ENCODE data around the gene CARHSP1. TPM values are rescaled to one million over a fixed set of nuclear protein-coding genes. Genes with fewer than 3 reads are reported as not detected.

Gene CARHSP1
- total and polyA plus RNA-seq, 12 donors: 87.6 to 314 (median 194) TPM

DNA sequence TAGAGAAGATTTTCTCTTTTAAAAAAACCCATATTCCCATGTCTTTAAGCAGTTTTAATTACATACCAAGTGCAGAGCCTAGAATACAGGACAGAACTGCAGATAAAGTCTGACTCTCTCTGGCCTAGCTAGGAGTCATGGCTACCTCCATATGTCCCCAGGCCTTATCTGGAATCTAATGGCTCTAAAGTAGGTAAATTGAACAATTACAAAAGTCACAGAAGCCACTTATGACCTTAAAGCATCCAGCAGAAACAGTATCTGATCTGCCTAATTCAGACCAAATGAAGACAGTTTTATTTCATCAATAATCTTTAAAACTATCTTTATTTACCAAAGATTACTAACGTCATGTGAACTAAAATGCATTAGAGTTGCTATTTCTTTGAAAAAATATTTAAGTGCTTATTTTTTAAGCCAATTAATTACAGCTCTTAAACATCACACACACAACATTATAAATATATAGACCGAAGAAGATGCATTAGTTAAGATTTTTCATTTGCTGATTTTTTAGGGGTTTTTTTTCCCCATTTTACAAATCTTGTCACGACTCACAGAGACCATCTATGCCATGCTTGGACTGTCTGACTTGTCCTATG, 42.4 kb downstream of the CARHSP1 start:
- no peak overlapping the region for H3K27ac ChIP-seq
- intact Hi-C loops (cut with DNase I): no loop called here
- TF ChIP-seq POLR2A (IDR thresholded peaks at IDR 0.05): no peak
- TF ChIP-seq, protein P1, sequence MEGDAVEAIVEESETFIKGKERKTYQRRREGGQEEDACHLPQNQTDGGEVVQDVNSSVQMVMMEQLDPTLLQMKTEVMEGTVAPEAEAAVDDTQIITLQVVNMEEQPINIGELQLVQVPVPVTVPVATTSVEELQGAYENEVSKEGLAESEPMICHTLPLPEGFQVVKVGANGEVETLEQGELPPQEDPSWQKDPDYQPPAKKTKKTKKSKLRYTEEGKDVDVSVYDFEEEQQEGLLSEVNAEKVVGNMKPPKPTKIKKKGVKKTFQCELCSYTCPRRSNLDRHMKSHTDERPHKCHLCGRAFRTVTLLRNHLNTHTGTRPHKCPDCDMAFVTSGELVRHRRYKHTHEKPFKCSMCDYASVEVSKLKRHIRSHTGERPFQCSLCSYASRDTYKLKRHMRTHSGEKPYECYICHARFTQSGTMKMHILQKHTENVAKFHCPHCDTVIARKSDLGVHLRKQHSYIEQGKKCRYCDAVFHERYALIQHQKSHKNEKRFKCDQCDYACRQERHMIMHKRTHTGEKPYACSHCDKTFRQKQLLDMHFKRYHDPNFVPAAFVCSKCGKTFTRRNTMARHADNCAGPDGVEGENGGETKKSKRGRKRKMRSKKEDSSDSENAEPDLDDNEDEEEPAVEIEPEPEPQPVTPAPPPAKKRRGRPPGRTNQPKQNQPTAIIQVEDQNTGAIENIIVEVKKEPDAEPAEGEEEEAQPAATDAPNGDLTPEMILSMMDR (IDR thresholded peaks at IDR 0.05): no peak
- H3K4me1 ChIP-seq (replicated peaks in 1 of 2): peaks cover 0 to 4% of the 10 kb centered on the region in 2 donors
- H3K27me3 ChIP-seq: no peaks in the 10 kb centered on the region
- no peaks in the 10 kb centered on the region for H3K9me3 ChIP-seq (replicated peaks in 1 of 3)
- H3K4me3 ChIP-seq: no peak overlapping the region
- H3K36me3 ChIP-seq (replicated peaks in 1 of 2): peaks cover 0 to 10% of the 10 kb centered on the region in 2 donors
- DNase-seq: no peak
- WGBS, 4 donors: 69 to 94% (median 79%) methylated on average over 3 of the region's 3 CpGs

DNA sequence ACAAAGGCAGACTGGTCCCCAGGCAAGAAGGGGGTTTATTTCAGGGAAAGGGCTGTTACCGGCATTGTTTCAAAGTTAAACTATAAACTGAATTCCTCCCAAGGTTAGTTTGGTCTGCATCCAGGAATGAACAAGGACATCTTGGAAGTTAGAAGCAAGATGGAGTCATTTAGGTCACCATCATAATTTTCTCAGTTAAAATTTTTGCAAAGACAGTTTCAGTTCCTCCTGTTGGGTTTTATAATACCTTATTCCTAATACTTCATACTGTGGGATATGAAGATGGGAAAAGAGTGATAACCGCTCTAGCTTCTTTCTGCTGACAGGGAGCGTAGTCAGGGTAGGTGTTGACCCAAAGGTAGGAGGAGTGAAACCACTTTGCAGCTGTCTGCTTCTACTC, 46.4 kb downstream of the CARHSP1 start:
- H3K27me3 ChIP-seq: no peaks in the 10 kb centered on the region
- DNase-seq: no peak
- H3K4me3 ChIP-seq: no peak overlapping the region
- no peaks in the 10 kb centered on the region for H3K36me3 ChIP-seq (replicated peaks in 1 of 2)
- peaks cover 0 to 3% of the 10 kb centered on the region in 2 donors for H3K4me1 ChIP-seq (replicated peaks in 1 of 2)
- H3K27ac ChIP-seq: no peak overlapping the region
- 68 to 90% (median 80%) methylated on average over 3 of the region's 3 CpGs for WGBS, 4 donors
- intact Hi-C loops (cut with DNase I): loop anchor here in 1 of 2 donors (5.0 kb wide), 1 partner anchor 55 kb away; no protein-coding TSS in a partner anchor
- no peaks in the 10 kb centered on the region for H3K9me3 ChIP-seq (replicated peaks in 1 of 3)
- TF ChIP-seq POLR2A (IDR thresholded peaks at IDR 0.05): no peak
- TF ChIP-seq, protein P1 (IDR thresholded peaks at IDR 0.05): no peak

DNA sequence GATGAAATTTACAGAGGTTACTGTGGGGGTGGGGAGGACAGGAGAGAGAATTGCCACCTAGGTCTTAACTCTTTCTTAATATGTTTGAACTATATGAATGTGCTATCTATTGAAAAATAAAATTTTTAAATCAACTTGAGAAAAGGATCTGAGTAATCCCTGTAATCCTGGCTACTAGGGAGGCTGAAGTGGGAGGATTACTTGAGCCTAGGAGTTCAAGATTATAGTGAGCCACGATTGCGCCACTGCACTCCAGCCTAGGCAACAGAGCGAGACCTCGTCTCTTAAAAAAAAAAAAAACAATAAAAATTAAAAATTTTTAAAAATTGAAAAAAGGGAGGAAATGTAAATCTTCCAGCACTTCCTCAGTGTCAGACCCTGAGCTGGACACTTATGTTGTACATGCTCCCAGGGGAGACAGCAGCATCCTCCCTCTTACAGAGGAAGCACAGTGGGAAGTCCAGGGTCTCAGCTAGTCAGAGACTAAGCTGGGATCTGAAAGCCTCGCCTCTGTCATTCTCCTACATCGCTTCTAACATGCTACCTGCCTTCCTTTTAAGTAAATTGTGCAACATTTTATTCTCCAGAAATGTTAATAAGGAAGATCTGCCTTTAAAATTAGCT, 49.3 kb downstream of the CARHSP1 start:
- no peak for TF ChIP-seq POLR2A (IDR thresholded peaks at IDR 0.05)
- TF ChIP-seq, protein P1 (IDR thresholded peaks at IDR 0.05): no peak
- 72 to 77% (median 75%) methylated on average over 6 of the region's 6 CpGs for WGBS, 4 donors
- peaks cover 0 to 16% of the 10 kb centered on the region in 2 donors for H3K36me3 ChIP-seq (replicated peaks in 1 of 2)
- no peaks in the 10 kb centered on the region for H3K27me3 ChIP-seq
- no peak for DNase-seq
- no peak overlapping the region for H3K4me3 ChIP-seq
- peaks cover 0 to 3% of the 10 kb centered on the region in 2 donors for H3K4me1 ChIP-seq (replicated peaks in 1 of 2)
- no peaks in the 10 kb centered on the region for H3K9me3 ChIP-seq (replicated peaks in 1 of 3)
- intact Hi-C loops (cut with DNase I): loop anchor here in 1 of 2 donors (5.0 kb wide), 1 partner anchor 58 kb away; no protein-coding TSS in a partner anchor
- H3K27ac ChIP-seq: peak overlapping the region in 1 of 5 donors; percentile 25

DNA sequence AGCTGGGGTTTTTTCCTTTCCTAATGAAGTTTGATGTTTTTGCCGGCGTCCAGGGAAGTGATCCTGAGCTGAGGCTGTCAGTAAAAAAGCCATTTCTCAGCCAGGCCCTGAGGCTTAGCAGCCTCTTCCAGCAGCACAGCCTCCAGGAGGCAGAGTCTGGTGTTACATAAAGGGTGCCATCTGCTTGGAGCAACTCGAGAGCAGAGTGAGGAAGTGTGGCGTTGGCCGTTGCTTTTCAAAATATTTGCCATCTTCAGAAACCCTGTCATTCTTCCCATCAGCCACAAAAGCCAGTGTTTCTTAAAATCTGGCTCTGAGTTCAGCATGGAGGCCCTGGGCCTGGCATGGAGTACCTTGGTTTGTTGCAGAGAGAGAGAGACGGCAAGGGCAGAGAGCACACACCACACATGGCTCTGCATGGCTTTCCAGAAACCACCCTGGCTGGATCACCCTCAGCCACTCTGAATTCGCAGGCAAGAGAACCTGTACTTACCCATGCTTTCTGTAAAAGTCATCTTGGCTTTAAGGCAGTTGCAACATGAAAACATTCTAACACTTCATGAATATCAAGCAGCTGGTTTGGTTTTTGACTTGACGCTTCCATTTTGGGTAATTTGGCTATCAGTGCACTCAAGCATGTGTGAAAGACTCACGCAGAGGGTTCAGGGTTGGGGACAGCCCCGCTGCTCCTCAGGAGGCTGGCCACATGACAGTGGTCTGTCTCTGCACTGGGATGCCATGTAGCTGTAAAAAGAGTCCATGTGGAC, 50.1 kb downstream of the CARHSP1 start:
- intact Hi-C loops (cut with DNase I): no loop called here
- no peak for DNase-seq
- TF ChIP-seq, protein P1 (IDR thresholded peaks at IDR 0.05): no peak
- no peak for TF ChIP-seq POLR2A (IDR thresholded peaks at IDR 0.05)
- no peaks in the 10 kb centered on the region for H3K9me3 ChIP-seq (replicated peaks in 1 of 3)
- 82 to 89% (median 86%) methylated on average over 10 of the region's 10 CpGs for WGBS, 4 donors
- peaks cover 0 to 24% of the 10 kb centered on the region in 2 donors for H3K36me3 ChIP-seq (replicated peaks in 1 of 2)
- no peaks in the 10 kb centered on the region for H3K27me3 ChIP-seq
- H3K27ac ChIP-seq: no peak overlapping the region
- no peak overlapping the region for H3K4me3 ChIP-seq
- H3K4me1 ChIP-seq (replicated peaks in 1 of 2): peaks cover 0 to 3% of the 10 kb centered on the region in 2 donors
